HuH-7 (cell line): ENCODE results near the gene RBM47.
A peak's percentile ranks its signal among the peaks of the same experiment; 100 is the strongest.

Experiments used
- DNase-seq: peaks from one replicate; pipeline ENCODE4 v3.0.0; 2011; ENCODE audit warnings: low spot score

The RBM47 gene

GRCh38 chr4:40623707-40624106 is 6.0 kb downstream of the RBM47 start:
- no peak for DNase-seq

DNA sequence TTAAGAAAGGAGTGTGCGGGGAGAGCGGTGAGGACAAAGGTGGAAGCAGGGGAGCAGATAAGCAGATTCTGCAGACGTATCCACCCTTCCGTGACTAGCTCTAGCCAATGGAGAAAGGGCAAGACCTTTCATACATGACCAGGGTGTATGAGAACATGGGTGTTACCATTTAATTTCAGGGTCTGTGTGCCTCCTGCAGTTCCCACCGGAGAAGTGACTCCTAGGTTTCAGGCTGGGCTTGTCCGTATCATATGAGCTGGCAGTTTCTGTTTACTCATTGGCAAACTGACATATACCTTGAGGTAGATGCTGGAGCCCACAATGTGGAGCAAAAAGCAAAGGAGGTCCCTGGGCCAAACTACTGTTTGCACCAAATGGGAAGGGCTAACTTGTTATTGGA is 6.8 kb downstream of the RBM47 start:
- DNase-seq, result no peak

- peak; percentile 59 for DNase-seq
These were observed 7.8 kb downstream of the RBM47 start for GRCh38 chr4:40621592-40622512.

DNA sequence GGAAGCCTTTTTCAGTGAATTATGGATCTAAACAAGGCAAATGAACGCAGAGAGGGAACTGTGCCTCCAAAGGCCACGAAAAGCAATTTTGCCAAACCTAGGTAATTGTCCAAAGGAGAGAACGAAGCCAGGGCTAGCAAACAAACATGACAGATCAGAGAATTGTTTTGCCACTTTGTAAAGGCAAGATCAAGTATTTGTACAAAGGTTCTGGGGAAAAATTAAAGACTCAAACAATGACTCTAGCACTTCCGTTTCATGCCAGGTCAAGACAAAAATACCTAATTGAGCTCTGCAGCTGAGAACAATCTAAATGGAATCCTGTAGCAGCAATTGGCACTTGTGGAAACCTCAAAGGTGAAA is 8.5 kb downstream of the RBM47 start:
- DNase-seq, result no peak

DNA sequence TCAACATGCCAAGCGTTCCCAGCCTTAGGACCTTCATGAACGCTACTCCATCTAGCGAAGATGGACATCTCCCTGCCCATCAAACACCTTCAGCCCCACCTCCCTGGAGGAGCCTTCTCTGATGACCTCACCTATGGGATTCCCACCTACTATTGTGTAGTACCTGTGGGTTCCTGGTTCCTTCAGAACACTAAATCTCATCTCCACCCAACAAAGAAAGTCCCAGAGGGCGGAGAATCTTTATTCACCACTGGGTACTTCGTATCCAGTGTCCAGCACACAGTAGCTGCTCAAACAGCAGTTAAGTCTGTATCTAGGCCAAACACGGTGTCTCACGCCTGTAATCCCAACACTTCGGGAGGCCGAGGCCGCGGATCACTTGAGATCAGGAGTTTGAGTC is 10.1 kb downstream of the RBM47 start:
- DNase-seq, result no peak

DNA sequence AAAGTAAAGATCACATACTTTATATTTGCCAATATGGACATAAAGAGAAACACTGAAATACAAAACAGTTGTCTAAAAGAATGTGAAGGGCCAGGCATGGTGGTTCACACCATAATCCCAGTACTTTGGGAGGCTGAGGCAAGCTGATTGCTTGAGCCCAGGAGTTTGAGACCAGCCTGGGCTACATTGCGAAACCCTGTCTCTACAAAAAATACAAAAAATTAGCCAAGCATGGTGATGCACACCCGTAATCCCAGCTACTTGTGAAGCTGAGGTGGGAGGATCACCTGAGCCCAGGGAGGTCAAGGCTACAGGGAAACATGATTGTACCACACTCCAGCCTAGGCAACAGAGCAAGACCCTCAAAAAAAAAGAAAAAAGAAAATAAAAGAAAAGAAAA is 11.8 kb downstream of the RBM47 start:
- DNase-seq, result no peak

GRCh38 chr4:40614031-40614430 is 15.6 kb downstream of the RBM47 start:
- DNase-seq, result no peak

- DNase-seq, result no peak
These were observed 16.2 kb downstream of the RBM47 start for GRCh38 chr4:40613456-40613855.

DNA sequence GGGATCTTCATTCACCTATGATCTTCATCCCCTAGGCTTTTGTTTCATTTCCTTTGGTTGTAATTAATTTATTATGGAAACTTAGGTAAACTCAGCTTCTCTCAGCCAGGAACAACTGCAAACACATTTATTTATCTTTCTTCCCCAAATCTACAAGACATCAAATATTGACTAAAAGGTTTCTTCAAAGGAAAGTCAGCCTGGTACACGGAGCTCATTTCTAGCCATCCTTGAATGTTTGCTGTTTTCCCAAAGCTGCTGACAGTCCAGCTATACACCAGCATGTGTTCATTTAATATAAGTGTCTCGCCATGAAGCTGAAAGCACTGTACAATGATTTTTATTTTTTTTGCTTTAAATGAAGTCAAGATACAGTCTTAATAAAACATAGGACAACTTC is 16.8 kb downstream of the RBM47 start:
- DNase-seq, result no peak

- no peak for DNase-seq
These were observed 17.4 kb downstream of the RBM47 start for GRCh38 chr4:40612283-40612682.

DNA sequence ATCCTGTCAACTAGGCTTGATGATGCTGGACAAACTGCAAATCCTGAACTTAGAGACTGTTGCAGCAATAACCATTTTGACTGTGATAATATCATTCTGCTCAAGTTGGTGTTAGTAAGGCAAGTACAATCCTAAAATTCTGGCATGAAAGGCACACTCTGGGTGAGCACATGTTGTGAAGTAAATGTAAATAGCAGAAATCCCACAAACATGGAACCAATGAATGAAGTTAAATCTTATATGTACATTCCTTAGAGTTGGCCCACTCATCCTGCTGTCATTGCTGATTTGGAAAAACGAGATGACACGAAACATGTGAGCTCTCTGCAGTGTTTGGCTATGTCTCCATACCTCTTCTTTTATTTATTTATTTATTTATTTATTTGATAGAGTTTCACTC is 21.0 kb downstream of the RBM47 start:
- no peak for DNase-seq

GRCh38 chr4:40607221-40607620 is 22.4 kb downstream of the RBM47 start:
- DNase-seq, result no peak

GRCh38 chr4:40606239-40606767 is 23.4 kb downstream of the RBM47 start:
- peak; percentile 43 for DNase-seq

- DNase-seq, result no peak
These were observed 26.4 kb downstream of the RBM47 start for GRCh38 chr4:40603281-40603680.

GRCh38 chr4:40601641-40602040 is 28.0 kb downstream of the RBM47 start:
- DNase-seq, result no peak

DNA sequence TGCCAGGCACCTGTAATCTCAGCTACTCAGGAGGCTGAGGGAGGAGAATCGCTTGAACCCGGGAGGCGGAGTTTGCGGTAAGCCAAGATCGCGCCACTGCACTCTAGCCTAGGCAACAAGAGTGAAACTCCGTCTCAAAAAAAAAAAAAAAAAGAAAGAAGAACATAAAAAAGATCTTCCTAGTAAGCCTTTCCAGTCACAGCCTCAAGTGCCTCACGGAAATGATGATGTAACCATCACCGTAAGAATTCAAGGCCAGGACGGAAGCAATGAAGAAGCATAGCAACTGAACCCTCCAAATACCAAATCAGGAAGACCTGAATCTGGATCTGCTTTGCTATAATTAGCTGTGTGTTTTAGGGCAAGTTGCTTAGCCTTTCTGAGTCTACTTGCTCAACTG is 28.8 kb downstream of the RBM47 start:
- DNase-seq, result no peak

- DNase-seq, result no peak
These were observed 30.2 kb downstream of the RBM47 start for GRCh38 chr4:40599431-40599830.

GRCh38 chr4:40596522-40596921 is 33.1 kb downstream of the RBM47 start:
- DNase-seq, result no peak

DNA sequence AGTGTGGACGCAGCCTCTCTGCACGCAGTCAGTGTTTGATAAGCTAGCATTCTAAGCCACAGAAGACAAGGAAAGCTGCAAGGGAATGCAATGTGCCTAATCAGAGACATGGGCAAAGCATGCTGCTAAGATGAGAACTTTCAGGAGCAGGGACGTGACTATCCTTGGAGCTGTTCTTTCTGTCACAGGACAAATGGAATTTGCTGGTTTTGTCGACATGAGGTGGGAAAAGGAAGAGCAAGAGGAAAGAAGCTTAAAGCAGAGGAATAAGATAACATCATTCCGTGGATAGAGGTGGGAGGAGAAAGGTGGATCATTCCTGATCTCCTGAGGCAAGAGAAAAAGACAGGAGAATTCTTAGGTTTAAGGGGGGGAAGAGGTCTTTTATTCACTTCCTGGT is 33.7 kb downstream of the RBM47 start:
- no peak for DNase-seq

GRCh38 chr4:40594261-40595178 is 35.1 kb downstream of the RBM47 start:
- DNase-seq, result no peak

GRCh38 chr4:40592034-40592433 is 37.6 kb downstream of the RBM47 start:
- no peak for DNase-seq

GRCh38 chr4:40587826-40588225 is 41.8 kb downstream of the RBM47 start:
- no peak for DNase-seq

DNA sequence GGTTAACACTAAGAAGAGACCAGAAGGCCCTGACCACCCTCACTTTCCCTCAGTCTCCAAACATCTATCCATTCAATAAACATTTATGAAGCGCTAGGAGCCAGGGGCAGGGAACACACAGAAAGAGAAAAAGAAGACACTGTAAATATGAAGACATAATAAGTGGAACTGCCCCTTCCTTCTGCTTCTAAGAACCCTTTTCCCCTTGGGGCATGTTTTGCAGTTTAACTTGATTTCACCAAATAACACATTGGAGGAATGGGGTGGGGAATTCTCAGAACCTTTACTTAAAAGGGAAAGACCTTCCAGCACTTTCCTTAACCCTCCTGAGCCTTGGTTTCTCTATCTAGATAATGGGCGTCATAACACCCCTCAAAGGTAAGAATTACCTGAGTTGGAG is 42.3 kb downstream of the RBM47 start:
- no peak for DNase-seq
